K562 (cell line): Measurements from ENCODE around the gene TP53I13. TPM values are rescaled to one million over a fixed set of nuclear protein-coding genes. Genes with fewer than 3 reads are reported as not detected.
A peak's percentile ranks its signal among the peaks of the same experiment; 100 is the strongest.

Experiments used
- ATAC-seq: fragments of 200-7000 bp; cut with Tn5 transposase; 3 replicates; pipeline ENCODE4 v1.9.1; 2020; ENCODE audit warnings: moderate library complexity
- BruUV-seq: library from RNA; stranded (reverse); fragments of 400-500 nt; replicated peaks from 2 replicates; lab custom pipeline; 2021; lab: Mats Ljungman, UMichigan
- CTCF ChIA-PET: fragments of 300-600 bp; formaldehyde crosslinking; extraction: SDS; loops from one replicate; lab custom pipeline; 2021; ENCODE audit warnings: low intra/inter-chr PET ratio; lab: Yijun Ruan, JAX
- POLR2A ChIA-PET: fragments of 300-600, 350-650 bp; sonication (Branson Sonifier 250); formaldehyde crosslinking; extraction: SDS; loops from one replicate; lab custom pipeline; 2021; ENCODE audit warnings: antibody characterized with exemption, inconsistent platforms; lab: Yijun Ruan, JAX
- DNase-seq, 4 experiments: peaks; one replicate each; pipeline versions ENCODE4 v3.0.0 to v3.0.0-alpha.2; 2011 to 2018; ENCODE audit warnings: low spot score in 3 of 4, mixed read lengths in 3 of 4; ENCODE audit errors: extremely low read depth in 1 of 4
- FAIRE-seq: peaks from 2 replicates; lab custom pipeline; 2011; peaks lifted over from hg19 to GRCh38; lab: Jason Lieb, UNC
- H2AFZ ChIP-seq: 2 replicates; pipeline ENCODE4 v1.6.0; 2011; ENCODE audit warnings: low read depth, low read length, control low read depth, inconsistent platforms
- H3K27ac ChIP-seq: fragments of 200-600 bp; 3 replicates; pipeline ENCODE4 v1.8.0; 2011; ENCODE audit warnings: low read depth, mild to moderate bottlenecking, control low read depth, inconsistent platforms, low read length, moderate library complexity, mixed read lengths; ENCODE audit errors: extremely low read depth
- H3K27me3 ChIP-seq, 2 experiments: fragments of 300-600 bp in 1 of 2; 2 replicates in 1 of 2; 3 replicates in 1 of 2; pipeline versions ENCODE4 v1.6.0 to v1.8.0; 2011; ENCODE audit warnings: inconsistent platforms in 2 of 2, low read length in 2 of 2, mild to moderate bottlenecking in 1 of 2, mixed read lengths in 1 of 2, moderate library complexity in 1 of 2; ENCODE audit not compliant: control insufficient read depth in 2 of 2, insufficient read depth in 2 of 2
- H3K36me3 ChIP-seq: fragments of 300-600 bp; 3 replicates; pipeline ENCODE4 v1.8.0; 2011; ENCODE audit warnings: mild to moderate bottlenecking, low read length, inconsistent platforms; ENCODE audit not compliant: control insufficient read depth, insufficient read depth
- H3K4me1 ChIP-seq, 2 experiments: fragments of 200-600 bp in 1 of 2; replicated peaks in 1 of 2; 2 replicates in 1 of 2; 3 replicates in 1 of 2; pipeline versions ENCODE4 v1.5.1 to v1.8.0; 2011; ENCODE audit warnings: inconsistent platforms in 2 of 2, low read length in 2 of 2, mild to moderate bottlenecking in 1 of 2, mixed read lengths in 1 of 2, moderate library complexity in 1 of 2; ENCODE audit not compliant: control insufficient read depth in 2 of 2, insufficient read depth in 2 of 2
- H3K4me2 ChIP-seq: 2 replicates; pipeline ENCODE4 v1.6.1; 2011; ENCODE audit warnings: low read length, control low read depth, inconsistent platforms, mixed read lengths; ENCODE audit not compliant: insufficient read depth
- H3K4me3 ChIP-seq: fragments of 200-600 bp; sonication (generic), shearing (Covaris generic); 2 replicates; pipeline ENCODE4 v1.5.1; 2016; ENCODE audit warnings: control low read depth, inconsistent platforms
- H3K79me2 ChIP-seq: fragments of 200-600 bp; 3 replicates; pipeline ENCODE4 v1.8.0; 2011; ENCODE audit warnings: low read length, inconsistent platforms; ENCODE audit not compliant: control insufficient read depth, insufficient read depth
- H3K9ac ChIP-seq, 2 experiments: 2 replicates each; pipeline versions ENCODE4 v1.6.0 to v1.6.1; 2011; ENCODE audit warnings: low read depth in 2 of 2, low read length in 2 of 2, control low read depth in 1 of 2, inconsistent platforms in 1 of 2, mild to moderate bottlenecking in 1 of 2, mixed read lengths in 1 of 2; ENCODE audit not compliant: insufficient read depth in 1 of 2
- H3K9me1 ChIP-seq: one replicate; pipeline ENCODE4 v1.6.0; 2011; ENCODE audit warnings: inconsistent platforms, mild to moderate bottlenecking, low read length, moderate library complexity; ENCODE audit not compliant: control insufficient read depth, insufficient read depth
- H3K9me3 ChIP-seq: replicated peaks from 2 replicates; pipeline ENCODE4 v1.5.1; 2011; ENCODE audit warnings: low read depth, low read length, inconsistent platforms; ENCODE audit not compliant: control insufficient read depth, insufficient read depth
- H4K20me1 ChIP-seq: replicated peaks from 2 replicates; pipeline ENCODE4 v1.6.1; 2011; ENCODE audit warnings: low read length, inconsistent platforms, mixed read lengths; ENCODE audit not compliant: control insufficient read depth, insufficient read depth
- CCAR2 ChIP-seq: fragments of 200-400 bp; formaldehyde crosslinking; IDR thresholded peaks from 2 replicates; pipeline ENCODE4 v1.6.1; 2017; ENCODE audit warnings: mild to moderate bottlenecking, low read depth, low read length
- CLOCK ChIP-seq: fragments of 250-450 bp; sonication (Bioruptor Pico); IDR thresholded peaks from 2 replicates; pipeline ENCODE4 v1.4.0; 2020; ENCODE audit warnings: mild to moderate bottlenecking, moderate library complexity, borderline replicate concordance
- MAFK ChIP-seq: IDR thresholded peaks from 2 replicates; pipeline ENCODE4 v1.6.1; 2011; ENCODE audit warnings: low read length, improper control_type of control experiment
- TGIF2 ChIP-seq: sonication (generic); formaldehyde crosslinking; IDR thresholded peaks from 2 replicates; pipeline ENCODE4 v1.8.1; 2022; ENCODE audit warnings: mild to moderate bottlenecking, missing genetic modification reagents, moderate library complexity
- ZC3H8 ChIP-seq: fragments of 450-650 bp; IDR thresholded peaks from 2 replicates; pipeline ENCODE4 v1.6.1; 2017
- ZNF121 ChIP-seq: sonication (generic); formaldehyde crosslinking; conservative IDR thresholded peaks from 2 replicates; pipeline ENCODE4 v1.8.0; 2022; ENCODE audit warnings: missing genetic modification reagents
- WGBS: fragments of 100-300 bp; shearing (Covaris generic); methylation state at CpG from one replicate; pipeline ENCODE4 v1.1.6; 2016; ENCODE audit warnings: low coverage, mixed read lengths; ENCODE audit not compliant: insufficient coverage; ENCODE audit errors: missing lambda C conversion rate; 5-methylcytosine and 5-hydroxymethylcytosine counted together
- in situ Hi-C: fragments of 300-500 bp; cut with MboI; formaldehyde crosslinking; loops from 4 replicates; pipeline ENCODE4 v1.15.0; 2018; ENCODE audit warnings: inconsistent platforms, mixed read lengths
- intact Hi-C: fragments of 100-400 bp; cut with micrococcal nuclease; formaldehyde crosslinking; loops from 2 replicates; pipeline ENCODE4 v1.14.2; 2022
- polyA plus RNA-seq, 8 experiments: library from polyadenylated mRNA; depleted of rRNA in 4 of 8; stranded (reverse) in 5 of 8; unstranded in 3 of 8; fragments of >200 nt; fragmentation: Nextera tagmentation in 2 of 8; fragmentation: Illumina TruSeq in 1 of 8; extraction: Ambion mirVana in 2 of 8; extraction: Trizol in 1 of 8; gene quantifications; 2 replicates each; pipeline versions ENCODE4 v1.2.1 to v1.2.3, GENCODE V29; 2011 to 2014; ENCODE audit warnings: inconsistent platforms in 1 of 8, missing spikeins in 1 of 8
- total RNA-seq, 7 experiments: library from RNA; depleted of rRNA in 6 of 7; stranded (reverse); fragments of >200 nt in 6 of 7; fragmentation: Illumina TruSeq in 2 of 7; extraction: Trizol in 2 of 7; gene quantifications; 2 replicates each; pipeline versions ENCODE4 v1.2.1 to v1.2.3, GENCODE V29; 2011 to 2021; ENCODE audit warnings: low replicate concordance in 1 of 7

TP53I13 gene
- total and polyA plus RNA-seq, 9 of the 15 experiments (the other 6 are each of a cell fraction or from before 2014, with no cell fraction given) = 0.08 to 28.3 (median 9.1) TPM

- in situ Hi-C loops (no loop called here), intact Hi-C loops (no loop called here)
- Histone ChIP-seq H3K9ac (no peak overlapping the region), H3K4me2 (no peak overlapping the region), H3K9me3 (no peaks in the 10 kb centered on the region), H3K27me3 (no peaks in the 10 kb centered on the region), H3K9me1 (peaks cover 5% of the 10 kb centered on the region), H4K20me1 (no peaks in the 10 kb centered on the region; the same call in 1 of the 2 replicates), H2AFZ (no peak overlapping the region), H3K27ac (no peak overlapping the region), H3K4me1 (peaks cover 0 to 9% of the 10 kb centered on the region in 2 experiments; a peak in 2 of 5 replicates), H3K4me3 (no peak overlapping the region), H3K79me2 (no peaks in the 10 kb centered on the region), H3K36me3 (no peaks in the 10 kb centered on the region)
- no TSS peak for BruUV-seq
- ChIA-PET CTCF (no interaction called here), POLR2A (no interaction called here)
- WGBS = 94% methylated on average over 6 of the region's 6 CpGs
- FAIRE-seq (no peak), DNase-seq (no peak), ATAC-seq (no peak)
- TF ChIP-seq ZC3H8 (no peak), ZNF121 (CRISPR knock-in tag) (peak; percentile 32; the same call in 1 of the 2 replicates), MAFK (no peak), CCAR2 (no peak), CLOCK (CRISPR knock-in tag) (no peak), TGIF2 (CRISPR knock-in tag) (no peak)
Observed at GRCh38 chr17:29603109-29603674, 34.7 kb downstream of the TP53I13 start.
